HG02798 (cell line): ENCODE data around the gene TLR6.
"Not testable (repeated sequence)": the region's sequence is repeated elsewhere in the genome, so short reads cannot be mapped to it uniquely, and the experiment has no call there.

Experiments used
- ATAC-seq: cut with Tn5 transposase; IDR thresholded peaks from one replicate; pipeline ENCODE4 v1.9.1; 2021; ENCODE audit warnings: mild to moderate bottlenecking; ENCODE audit not compliant: unreplicated experiment, poor library complexity

TLR6 gene

DNA sequence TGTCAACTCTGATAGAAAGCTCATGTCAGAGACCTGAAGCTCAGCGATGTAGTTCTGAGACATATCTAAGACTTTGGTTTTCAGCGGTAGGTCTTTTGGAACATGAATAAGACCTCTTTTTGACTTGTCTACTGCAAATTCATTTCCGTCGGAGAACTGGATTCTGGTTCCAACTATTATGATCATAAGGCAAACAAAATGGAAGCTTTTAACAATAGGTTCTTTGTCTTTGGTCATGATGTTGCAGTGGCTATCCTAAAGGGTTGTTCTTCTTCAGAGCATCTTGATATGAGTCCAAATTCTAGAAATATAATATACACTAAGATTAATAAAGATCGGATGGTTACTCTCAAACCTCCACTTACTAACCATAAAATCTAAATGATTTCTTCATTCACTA, 27.4 kb downstream of the TLR6 start:
- no peak for ATAC-seq

DNA sequence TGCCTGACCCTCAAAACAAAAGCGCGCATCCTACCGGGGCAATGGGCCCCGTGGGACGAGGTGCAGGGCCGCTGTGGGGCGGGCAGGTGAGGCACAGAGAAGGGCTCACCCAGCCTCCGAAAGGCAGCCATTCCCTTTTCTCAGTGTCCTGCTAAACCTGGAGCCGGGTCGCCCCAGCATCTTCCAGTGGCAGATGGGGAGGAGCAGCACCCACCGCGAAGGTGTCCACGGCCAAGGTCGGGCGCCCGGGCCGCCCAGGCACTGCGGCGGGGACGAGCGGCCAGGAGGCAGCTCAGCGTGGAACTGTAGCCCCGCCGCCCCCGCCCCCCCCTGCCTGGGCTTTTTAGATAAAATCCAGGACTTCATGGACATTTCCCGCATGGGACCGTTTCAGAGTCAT, 32.9 kb downstream of the TLR6 start:
- no peak for ATAC-seq

GRCh38 chr4:38822748-38823303, 33.8 kb downstream of the TLR6 start:
- no peak for ATAC-seq

GRCh38 chr4:38821739-38822138, 34.9 kb downstream of the TLR6 start:
- ATAC-seq, result no peak

DNA sequence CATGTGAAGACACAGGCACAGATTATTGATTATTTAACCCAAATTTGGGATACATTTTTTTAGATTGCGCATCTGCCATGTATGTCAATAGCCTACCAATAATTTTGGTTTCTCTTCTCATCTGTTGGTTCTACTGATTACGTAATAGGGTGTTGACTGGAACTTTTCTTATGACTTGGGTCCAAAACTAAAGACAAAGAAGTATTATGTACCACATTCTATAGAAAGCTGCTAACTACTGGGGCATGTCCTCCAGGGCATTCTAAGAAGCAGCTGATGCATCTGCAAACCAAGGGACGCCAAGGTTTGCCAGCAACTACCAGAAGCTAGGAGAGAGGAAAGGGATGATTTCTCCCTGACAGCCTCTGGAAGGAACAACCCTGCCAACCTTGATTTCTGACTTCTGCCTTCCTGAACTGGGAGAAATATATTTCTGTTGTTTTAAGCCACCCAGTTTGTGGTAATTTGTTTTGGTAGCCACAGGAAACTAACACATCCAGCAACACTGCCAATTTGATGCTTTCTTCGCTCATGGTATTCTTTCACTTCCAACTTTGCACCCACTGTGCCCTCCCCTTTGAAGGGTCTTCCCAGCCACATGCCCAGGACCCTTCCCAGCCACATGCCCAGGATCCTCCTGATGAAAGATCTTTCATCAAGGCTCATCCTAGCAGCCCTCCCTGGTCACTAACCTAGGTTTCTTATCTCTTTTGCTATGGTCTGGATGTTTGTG, 36.1 kb downstream of the TLR6 start:
- peak; percentile 61 for ATAC-seq

DNA sequence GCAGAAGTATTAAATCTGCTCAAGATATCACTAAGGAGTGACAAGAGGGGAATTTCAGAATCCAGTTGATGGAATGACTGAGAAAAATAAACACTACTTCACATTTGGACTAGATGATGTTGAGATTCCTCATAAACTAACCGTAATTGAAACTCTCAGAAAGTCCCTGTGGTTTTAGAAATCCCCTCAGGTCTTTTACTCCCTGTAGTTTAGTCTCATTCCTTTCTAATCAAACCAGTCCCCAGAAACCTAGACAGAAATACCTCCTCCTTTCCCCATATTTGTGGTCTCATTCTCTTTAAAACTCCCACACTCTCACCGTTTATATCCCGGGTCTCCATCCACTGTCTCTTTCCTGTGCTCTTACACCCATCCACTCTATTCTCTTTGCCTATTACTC, 37.0 kb downstream of the TLR6 start:
- no peak for ATAC-seq

GRCh38 chr4:38818441-38818976, 38.1 kb downstream of the TLR6 start:
- ATAC-seq, result peak; percentile 51

DNA sequence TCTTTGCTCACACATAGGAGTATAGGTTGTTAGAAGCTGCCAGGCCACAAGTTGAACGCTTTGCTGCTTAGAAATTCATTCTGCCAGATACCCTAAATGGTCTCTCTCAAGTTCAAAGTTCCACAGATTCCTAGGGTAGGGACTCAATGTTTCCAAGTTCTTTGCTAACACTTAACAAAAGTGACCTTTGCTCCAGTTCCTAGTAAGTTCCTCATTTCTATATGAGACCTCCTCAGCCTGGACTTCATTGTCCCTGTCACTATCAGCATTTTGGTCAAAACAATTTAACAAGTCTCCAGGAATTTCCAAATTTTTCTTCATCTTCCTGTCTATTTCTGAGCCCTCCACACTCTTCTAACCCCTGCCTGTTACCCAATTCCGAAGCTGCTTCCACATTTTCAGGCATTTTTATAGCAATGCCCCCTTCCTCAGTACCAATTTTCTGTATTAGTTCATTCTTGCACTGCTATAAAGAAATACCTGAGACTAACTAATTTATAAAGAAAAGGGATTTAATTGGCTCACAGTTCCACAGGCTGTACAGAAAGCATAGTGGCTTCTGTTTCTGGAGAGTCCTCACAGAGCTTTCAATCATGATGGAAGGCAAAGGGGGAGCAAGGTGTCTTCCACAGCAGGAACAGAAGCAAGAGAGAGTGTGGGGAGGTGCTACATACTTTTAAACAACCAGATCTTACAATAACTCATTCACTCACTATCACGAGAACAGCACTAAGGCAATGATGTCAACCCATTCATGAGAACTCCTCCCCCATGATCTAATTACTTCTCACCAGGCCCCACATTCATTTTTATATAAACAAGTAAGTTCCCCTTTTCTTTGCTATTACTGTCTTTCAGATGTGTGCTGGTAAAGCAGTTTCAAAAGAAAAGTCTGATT, 40.5 kb downstream of the TLR6 start:
- ATAC-seq, result no peak

DNA sequence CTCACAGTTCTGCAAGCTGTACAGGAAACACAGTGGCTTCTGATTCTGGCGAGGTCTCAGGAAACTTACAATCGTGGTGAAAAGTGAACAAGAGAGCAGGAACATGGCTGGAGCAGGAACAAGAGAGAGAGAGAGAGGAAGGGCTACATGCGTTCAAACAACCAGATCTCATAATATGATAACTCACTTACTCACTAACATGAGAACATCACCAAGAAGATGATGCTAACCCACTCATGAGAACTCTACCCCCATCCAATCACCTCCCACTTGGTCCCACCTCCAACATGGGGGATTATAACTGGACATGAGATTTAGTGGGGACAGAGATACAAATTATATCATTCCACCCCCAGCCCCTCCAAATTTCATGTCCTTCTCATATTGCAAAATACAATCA, 42.2 kb downstream of the TLR6 start:
- no peak for ATAC-seq

DNA sequence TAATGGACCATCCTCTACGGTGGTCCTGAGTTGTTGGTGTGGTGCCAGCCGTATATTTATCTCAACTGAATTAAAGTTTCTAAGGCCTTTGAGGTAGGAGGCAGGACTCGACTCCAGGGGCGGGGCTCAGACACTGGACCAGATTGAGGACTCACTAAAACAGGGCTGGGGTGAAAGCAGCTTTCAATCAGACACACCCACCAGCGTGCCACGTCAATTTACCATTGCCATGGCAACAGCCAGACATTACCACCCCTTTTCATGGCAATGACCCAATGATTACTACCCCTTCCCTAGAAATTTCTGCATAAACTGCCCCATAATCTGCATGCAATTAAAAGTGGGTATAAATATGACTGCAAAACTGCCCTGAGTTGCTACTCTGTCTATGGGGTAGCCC, 45.3 kb downstream of the TLR6 start:
- no peak for ATAC-seq

- not testable (repeated sequence) for ATAC-seq
Observed at GRCh38 chr4:38807462-38807861, 49.2 kb downstream of the TLR6 start.

- ATAC-seq, result not testable (repeated sequence)
Observed at GRCh38 chr4:38806251-38806650, 50.4 kb downstream of the TLR6 start.

GRCh38 chr4:38805530-38806145, 51.0 kb downstream of the TLR6 start:
- peak; percentile 80 for ATAC-seq

DNA sequence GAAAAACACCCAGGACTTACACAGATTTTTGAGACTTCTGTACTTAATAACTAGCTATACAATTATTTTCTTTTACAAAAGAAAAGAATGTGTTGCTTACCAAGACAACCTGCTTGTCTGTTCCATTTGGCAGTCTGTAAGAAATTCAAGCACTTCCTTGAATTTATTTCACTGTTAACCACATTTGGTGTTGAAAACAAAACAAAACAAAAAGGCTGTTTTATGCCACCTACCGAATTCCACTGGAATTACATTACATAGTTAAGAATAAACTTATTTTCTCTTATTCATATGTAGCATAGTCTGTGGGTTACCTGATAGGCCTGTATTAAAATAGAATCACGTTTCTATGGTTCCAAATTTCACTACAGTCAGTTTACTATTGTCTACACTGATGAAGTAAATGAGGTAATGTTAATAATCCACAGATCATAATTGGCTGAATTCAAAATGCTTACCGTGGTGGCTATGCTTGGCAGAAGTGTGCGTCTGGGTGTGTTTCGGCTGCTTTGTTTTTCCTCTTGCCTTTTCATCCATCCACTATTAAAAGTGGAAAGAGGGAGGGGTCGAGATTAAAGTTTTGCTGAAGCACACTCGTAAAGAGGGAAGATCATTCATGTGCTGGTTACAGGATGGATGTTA, 51.8 kb downstream of the TLR6 start, which contains the start of gene TLR1:
Gene TLR1, minus strand, starts transcription at position 138 of the 642 bp plus-strand sequence. CDS start 5,960 bp downstream, outside the sequence.
- ATAC-seq, result peak; percentile 26

DNA sequence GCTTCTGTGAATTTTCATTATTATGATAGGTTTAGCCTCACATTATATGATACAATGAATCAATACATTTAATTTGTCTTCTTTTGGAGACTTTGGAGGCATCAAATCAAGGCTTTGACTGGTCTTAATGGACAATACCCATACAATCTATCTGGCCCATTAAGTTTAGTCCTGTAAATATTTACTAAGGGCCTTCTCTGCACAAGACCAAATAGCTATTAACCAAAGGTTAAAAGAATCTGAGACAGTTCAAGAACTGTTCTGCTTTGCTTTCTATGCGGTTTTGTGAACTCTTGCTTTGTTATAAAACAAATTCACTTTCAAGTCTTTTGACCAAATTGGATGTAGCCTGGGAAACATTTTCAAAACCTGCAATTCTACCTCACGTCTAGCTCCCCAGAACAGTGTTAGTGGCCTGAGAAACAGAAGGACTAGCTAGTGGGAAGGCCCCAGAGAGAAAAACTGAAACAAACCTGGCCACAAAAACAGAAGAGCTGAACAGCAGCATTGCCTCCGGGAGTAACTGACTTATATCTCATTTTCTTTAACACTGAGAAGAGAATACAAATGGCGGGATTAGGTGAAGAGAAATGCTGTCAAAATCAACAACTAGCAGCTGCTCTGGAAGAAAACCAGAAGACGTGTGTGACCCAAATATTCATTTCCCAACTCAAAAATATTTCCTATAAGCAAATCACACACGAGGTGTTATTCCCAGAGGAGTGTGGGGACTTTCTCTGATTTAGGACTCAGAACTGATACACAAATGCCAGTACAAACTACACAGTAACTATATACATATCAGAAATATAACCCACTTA, 52.6 kb downstream of the TLR6 start:
- peak; percentile 70 for ATAC-seq

GRCh38 chr4:38802561-38803355, 53.9 kb downstream of the TLR6 start:
- ATAC-seq, result no peak

DNA sequence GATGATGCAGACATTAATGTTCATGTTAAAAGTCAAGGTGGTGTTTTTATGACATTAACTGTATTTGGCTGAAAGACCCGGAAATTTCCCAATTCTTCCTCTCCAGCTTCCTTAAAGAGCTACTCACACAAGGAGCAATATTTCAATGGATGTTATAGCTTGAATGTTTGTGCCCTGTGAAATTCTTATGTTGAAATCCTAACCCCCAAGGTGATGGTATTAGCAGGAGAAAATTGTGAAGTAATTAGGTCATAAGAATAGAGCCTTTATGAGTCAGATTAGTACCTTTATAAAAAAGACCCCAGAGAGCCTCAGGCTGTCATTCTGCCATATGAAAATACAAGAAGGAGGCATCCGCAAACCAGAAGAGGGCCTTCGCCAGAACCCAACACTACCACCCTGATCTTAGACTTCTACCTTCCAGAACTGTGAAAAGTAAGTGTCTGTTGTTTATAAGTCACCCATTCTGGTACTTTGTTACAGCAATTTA, 55.6 kb downstream of the TLR6 start:
- no peak for ATAC-seq

GRCh38 chr4:38800366-38800765, 56.3 kb downstream of the TLR6 start:
- ATAC-seq, result no peak
